ENCODE results near the gene CFAP298.
"Not testable (repeated sequence)": the region's sequence is repeated elsewhere in the genome, so short reads cannot be mapped to it uniquely, and the experiment has no call there.

GRCh38 chr21:32618218-32618617, 6.0 kb upstream of the CFAP298 start:
- not testable (repeated sequence) for TF ChIP-seq YY1 (IDR thresholded peaks at IDR 0.05; ENCODE audit: insufficient read depth, insufficient read length); ZNF274 (IDR thresholded peaks at IDR 0.05; ENCODE audit: low read depth, low read length); SUZ12 (IDR thresholded peaks at IDR 0.05; ENCODE audit: extremely low read depth, insufficient read depth, insufficient read length)
